SK-N-SH (cell line): ENCODE results near the gene CETN2. TPM values are rescaled to one million over a fixed set of nuclear protein-coding genes. Genes with fewer than 3 reads are reported as not detected.

ENCODE experiments used
- CTCF ChIA-PET: fragments of 300-600, 350-600 bp; formaldehyde crosslinking; extraction: SDS; loops from one replicate; lab custom pipeline; 2021; lab: Yijun Ruan, JAX
- POLR2A ChIA-PET: fragments of 350-600 bp; sonication (Branson Sonifier 250); formaldehyde crosslinking; extraction: SDS; loops from one replicate; lab custom pipeline; 2020; ENCODE audit warnings: antibody characterized with exemption, inconsistent platforms; lab: Yijun Ruan, JAX
- DNase-seq: peaks from one replicate; pipeline ENCODE4 v3.0.0; 2012
- H2AFZ ChIP-seq: fragments of 200-600 bp; sonication (generic); 2 replicates; pipeline ENCODE4 v1.8.1; 2016; ENCODE audit warnings: antibody characterized with exemption, mild to moderate bottlenecking, low read depth
- H3F3A ChIP-seq: fragments of 200-600 bp; sonication (generic); replicated peaks from 2 replicates; pipeline ENCODE3; 2016; ENCODE audit warnings: antibody characterized with exemption, mild to moderate bottlenecking; ENCODE audit not compliant: insufficient read depth
- H3K27ac ChIP-seq, 2 experiments: fragments of 200-500 bp in 1 of 2; fragments of 200-600 bp in 1 of 2; sonication (Bioruptor generic) in 1 of 2; sonication (generic), shearing (Covaris generic) in 1 of 2; 2 replicates each; pipeline versions ENCODE4 v1.5.1 to v1.6.1; 2014 to 2016; ENCODE audit warnings: low read depth in 2 of 2, inconsistent platforms in 1 of 2, low read length in 1 of 2, mild to moderate bottlenecking in 1 of 2, mixed read lengths in 1 of 2
- H3K27me3 ChIP-seq: fragments of 200-600 bp; sonication (generic), shearing (Covaris generic); 2 replicates; pipeline ENCODE4 v1.6.1; 2016; ENCODE audit warnings: mixed run types; ENCODE audit not compliant: insufficient read depth
- H3K36me3 ChIP-seq, 2 experiments: fragments of 200-500 bp in 1 of 2; fragments of 200-600 bp in 1 of 2; sonication (Bioruptor generic) in 1 of 2; sonication (generic) in 1 of 2; replicated peaks in 1 of 2; 2 replicates each; pipeline versions ENCODE3 to v1.5.1; 2014 to 2016; ENCODE audit warnings: low read length in 1 of 2, mild to moderate bottlenecking in 1 of 2; ENCODE audit not compliant: insufficient read depth in 2 of 2, control insufficient read depth in 1 of 2
- H3K4me1 ChIP-seq, 2 experiments: fragments of 200-500 bp in 1 of 2; fragments of 200-600 bp in 1 of 2; sonication (Bioruptor generic) in 1 of 2; sonication (generic), shearing (Covaris generic) in 1 of 2; 2 replicates each; pipeline versions ENCODE4 v1.5.1 to v1.6.1; 2014 to 2016; ENCODE audit warnings: low read depth in 1 of 2, low read length in 1 of 2, mixed run types in 1 of 2; ENCODE audit not compliant: insufficient read depth in 2 of 2, control insufficient read depth in 1 of 2
- H3K4me2 ChIP-seq: fragments of 200-600 bp; sonication (generic), shearing (Covaris generic); 2 replicates; pipeline ENCODE4 v1.6.1; 2017; ENCODE audit warnings: mixed run types
- H3K4me3 ChIP-seq, 2 experiments: fragments of 200-500 bp in 1 of 2; fragments of 200-600 bp in 1 of 2; sonication (Bioruptor generic) in 1 of 2; sonication (generic), shearing (Covaris generic) in 1 of 2; 2 replicates each; pipeline versions ENCODE4 v1.5.1 to v1.8.1; 2014 to 2016; ENCODE audit warnings: low read depth in 2 of 2, inconsistent platforms in 1 of 2, low read length in 1 of 2, mild to moderate bottlenecking in 1 of 2, mixed read lengths in 1 of 2, moderate library complexity in 1 of 2
- H3K79me2 ChIP-seq: fragments of 200-600 bp; sonication (generic); 2 replicates; pipeline ENCODE4 v1.8.1; 2017; ENCODE audit warnings: mild to moderate bottlenecking; ENCODE audit not compliant: insufficient read depth
- H3K9ac ChIP-seq: fragments of 200-600 bp; sonication (generic); 2 replicates; pipeline ENCODE4 v1.6.1; 2017; ENCODE audit warnings: mixed run types
- H3K9me2 ChIP-seq: fragments of 200-600 bp; sonication (generic); 2 replicates; pipeline ENCODE4 v1.6.1; 2017; ENCODE audit warnings: mixed run types
- H3K9me3 ChIP-seq: fragments of 200-600 bp; sonication (generic); 2 replicates; pipeline ENCODE4 v1.6.1; 2017; ENCODE audit warnings: mixed run types, mild to moderate bottlenecking, moderate library complexity
- H4K20me1 ChIP-seq: fragments of 200-600 bp; sonication (generic); 2 replicates; pipeline ENCODE4 v1.6.1; 2017; ENCODE audit warnings: mild to moderate bottlenecking, mixed run types; ENCODE audit not compliant: insufficient read depth
- CHD2 ChIP-seq: fragments of 150-350 bp; IDR thresholded peaks from 2 replicates; pipeline ENCODE4 v1.6.1; 2018; ENCODE audit warnings: low read length; ENCODE audit not compliant: partially characterized antibody
- CTCF ChIP-seq: fragments of 200-600 bp; sonication (generic); IDR thresholded peaks from 2 replicates; pipeline ENCODE4 v1.6.1; 2017; ENCODE audit warnings: antibody characterized with exemption, mild to moderate bottlenecking, moderate library complexity
- ELF1 ChIP-seq: IDR thresholded peaks from 2 replicates; pipeline ENCODE4 v1.4.0; 2012
- EP300 ChIP-seq, 2 experiments: IDR thresholded peaks; 2 replicates each; pipeline versions ENCODE4 v1.4.0 to v1.6.1; 2012; ENCODE audit warnings: borderline replicate concordance in 1 of 2, low read depth in 1 of 2, low read length in 1 of 2
- EZH2phosphoT487 ChIP-seq: fragments of 200-600 bp; sonication (generic); IDR thresholded peaks from 2 replicates; pipeline ENCODE4 v1.6.1; 2017; ENCODE audit warnings: low read depth, mixed run types, mild to moderate bottlenecking, antibody characterized with exemption, moderate library complexity, borderline replicate concordance
- FOSL2 ChIP-seq: IDR thresholded peaks from 2 replicates; pipeline ENCODE4 v1.4.0; 2012; ENCODE audit warnings: low read depth, mild to moderate bottlenecking, moderate library complexity, borderline replicate concordance
- FOXM1 ChIP-seq: IDR thresholded peaks from 2 replicates; pipeline ENCODE4 v1.4.0; 2012; ENCODE audit warnings: low read depth, mild to moderate bottlenecking
- GATA2 ChIP-seq: sonication (generic); formaldehyde crosslinking; IDR thresholded peaks from 2 replicates; pipeline ENCODE4 v1.5.0; 2020; ENCODE audit warnings: mild to moderate bottlenecking, missing genetic modification reagents
- JUND ChIP-seq: IDR thresholded peaks from 2 replicates; pipeline ENCODE4 v1.4.0; 2012
- NFIC ChIP-seq: IDR thresholded peaks from 2 replicates; pipeline ENCODE4 v1.4.0; 2012; ENCODE audit warnings: borderline replicate concordance
- PBX3 ChIP-seq: IDR thresholded peaks from 2 replicates; pipeline ENCODE4; 2012
- USF1 ChIP-seq: IDR thresholded peaks from 2 replicates; pipeline ENCODE4 v1.4.0; 2012; ENCODE audit warnings: low read depth, borderline replicate concordance
- USF2 ChIP-seq: fragments of 150-350 bp; IDR thresholded peaks from 2 replicates; pipeline ENCODE4 v1.6.1; 2017; ENCODE audit warnings: antibody characterized with exemption, low read length, low read depth, borderline replicate concordance
- YY1 ChIP-seq: IDR thresholded peaks from 2 replicates; pipeline ENCODE4 v1.4.0; 2012; ENCODE audit warnings: low read depth, mild to moderate bottlenecking
- WGBS: methylation state at CpG from one replicate; pipeline ENCODE4 v1.1.6; 2017; ENCODE audit warnings: low lambda C conversion rate; 5-methylcytosine and 5-hydroxymethylcytosine counted together
- polyA plus RNA-seq, 3 experiments: library from polyadenylated mRNA; depleted of rRNA; stranded (reverse); fragments of >200 nt; gene quantifications; 2 replicates each; pipeline ENCODE4 v1.2.3, GENCODE V29; 2012

CETN2 gene
- polyA plus RNA-seq, 1 of the 3 experiments (the other 2 are of a cell fraction): 41.1 TPM

GRCh38 chrX:152819266-152819665 lies 11.3 kb downstream of the CETN2 start:
- Histone ChIP-seq H4K20me1 (no peaks in the 10 kb centered on the region), H3F3A (no peaks in the 10 kb centered on the region), H3K9me3 (no peaks in the 10 kb centered on the region), H3K4me1 (no peaks in the 10 kb centered on the region; a peak in 1 of 4 replicates), H3K79me2 (no peaks in the 10 kb centered on the region), H3K36me3 (no peaks in the 10 kb centered on the region), H3K9me2 (no peaks in the 10 kb centered on the region), H3K27me3 (no peaks in the 10 kb centered on the region), H3K4me3 (no peak overlapping the region), H2AFZ (no peak overlapping the region), H3K9ac (no peak overlapping the region), H3K27ac (no peak overlapping the region), H3K4me2 (no peak overlapping the region)
- TF ChIP-seq USF1: no peak
- no peak for TF ChIP-seq ELF1
- TF ChIP-seq PBX3: no peak
- no peak for TF ChIP-seq EP300 (IDR thresholded peaks at IDR 0.05; ENCODE audit: borderline replicate concordance in 1 of 2, low read depth in 1 of 2, low read length in 1 of 2)
- TF ChIP-seq FOXM1: no peak
- TF ChIP-seq NFIC: no peak
- TF ChIP-seq CTCF: no peak
- TF ChIP-seq JUND: no peak
- no peak for TF ChIP-seq EZH2phosphoT487
- TF ChIP-seq FOSL2: no peak
- no peak for TF ChIP-seq CHD2
- TF ChIP-seq USF2: no peak
- no peak for TF ChIP-seq YY1
- no peak for TF ChIP-seq GATA2 (CRISPR knock-in tag)
- no peak for DNase-seq
- POLR2A ChIA-PET: no interaction called here
- CTCF ChIA-PET: interaction anchor here (0.6 to 6.8 kb wide), 3 partner anchors 178 to 1068 kb away, joined by 3 to 78 read pairs (median 9); no protein-coding TSS in a partner anchor
- 51% methylated on average over 2 of the region's 2 CpGs for WGBS
